ENCODE results near the gene CYFIP1. TPM values are rescaled to one million over a fixed set of nuclear protein-coding genes. Genes with fewer than 3 reads are reported as not detected.

CYFIP1 gene
- total and polyA plus RNA-seq, 2 of the 13 experiments (the other 11 are each of a cell fraction or from before 2014, with no cell fraction given), result 38.1 to 58.3 TPM

- TF ChIP-seq ZNF772 (CRISPR knock-in tag; IDR thresholded peaks at IDR 0.05), result no peak
- TF ChIP-seq FLYWCH1 (CRISPR knock-in tag; IDR thresholded peaks at IDR 0.05), result no peak
- TF ChIP-seq CTCF (CRISPR knock-in tag; IDR thresholded peaks at IDR 0.05), result peak; percentile 31
- no peak for TF ChIP-seq ZNF512B (CRISPR knock-in tag; IDR thresholded peaks at IDR 0.05; ENCODE audit: borderline replicate concordance)
- no peak for TF ChIP-seq ZNF350 (CRISPR knock-in tag; IDR thresholded peaks at IDR 0.05; ENCODE audit: borderline replicate concordance, low read depth)
- TF ChIP-seq ZNF883 (CRISPR knock-in tag; IDR thresholded peaks at IDR 0.05; ENCODE audit: not compliant biosample characterization), result no peak
- peak; percentile 32; the same call in 1 of the 2 replicates for TF ChIP-seq SMC3 (IDR thresholded peaks at IDR 0.05; ENCODE audit: low read length)
- TF ChIP-seq TFDP1 (CRISPR knock-in tag; IDR thresholded peaks at IDR 0.05; ENCODE audit: borderline replicate concordance), result no peak
These were observed 95.8 kb downstream of the CYFIP1 start (continued) for GRCh38 chr15:22884344-22884743.
